Endothelial cell of hepatic sinusoid (primary cell): Measurements from ENCODE around the gene POLDIP3.

Source experiments
- in situ Hi-C: cut with HindIII; loops from 2 replicates; pipeline ENCODE4 v1.10.0; 2017; ENCODE audit warnings: low sequenced_read_pairs

The POLDIP3 gene, protein sequence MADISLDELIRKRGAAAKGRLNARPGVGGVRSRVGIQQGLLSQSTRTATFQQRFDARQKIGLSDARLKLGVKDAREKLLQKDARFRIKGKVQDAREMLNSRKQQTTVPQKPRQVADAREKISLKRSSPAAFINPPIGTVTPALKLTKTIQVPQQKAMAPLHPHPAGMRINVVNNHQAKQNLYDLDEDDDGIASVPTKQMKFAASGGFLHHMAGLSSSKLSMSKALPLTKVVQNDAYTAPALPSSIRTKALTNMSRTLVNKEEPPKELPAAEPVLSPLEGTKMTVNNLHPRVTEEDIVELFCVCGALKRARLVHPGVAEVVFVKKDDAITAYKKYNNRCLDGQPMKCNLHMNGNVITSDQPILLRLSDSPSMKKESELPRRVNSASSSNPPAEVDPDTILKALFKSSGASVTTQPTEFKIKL

DNA sequence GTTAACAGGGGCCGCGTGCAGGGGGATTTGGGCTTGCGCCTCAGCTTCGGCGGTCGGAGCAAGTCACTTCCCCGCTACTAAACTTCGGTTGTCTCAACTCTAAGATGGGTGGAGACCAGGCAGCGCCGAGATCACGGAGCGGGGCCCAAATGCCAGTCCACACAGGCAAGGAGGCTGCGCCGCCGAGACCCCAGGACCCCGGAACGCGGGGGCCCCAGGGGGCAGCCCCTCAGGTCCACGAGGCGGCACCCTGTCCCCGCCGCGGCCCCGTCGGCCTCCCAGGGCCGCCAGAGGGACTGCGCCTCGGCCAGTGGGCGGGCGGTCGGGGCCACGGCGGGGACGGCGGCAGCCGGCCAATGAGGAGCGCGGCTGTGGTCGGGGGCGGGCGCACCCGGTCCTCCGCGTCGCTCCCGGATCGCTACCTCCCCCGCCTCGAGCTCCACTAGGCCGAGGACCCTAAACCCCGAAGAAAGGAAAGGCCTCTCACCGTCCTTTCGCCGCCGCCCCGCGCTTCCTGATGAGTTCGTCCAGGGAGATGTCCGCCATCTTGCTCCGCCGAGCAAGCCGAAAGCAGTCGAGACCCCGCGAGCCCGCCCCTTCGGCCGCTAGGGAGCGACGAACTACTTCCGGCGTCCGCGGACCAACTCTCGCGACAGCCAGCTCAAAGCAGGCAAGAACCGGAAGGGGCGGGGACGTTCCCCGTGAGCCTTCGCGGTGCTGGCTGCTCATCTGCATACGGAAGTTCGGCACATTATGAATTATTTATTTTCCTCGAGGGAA lies at the start of gene POLDIP3:
Gene POLDIP3, minus strand, starts transcription at position 572 of the 780 bp plus-strand sequence. Its CDS starts 26 bp downstream, at position 546.
- in situ Hi-C loops: no loop called here

DNA sequence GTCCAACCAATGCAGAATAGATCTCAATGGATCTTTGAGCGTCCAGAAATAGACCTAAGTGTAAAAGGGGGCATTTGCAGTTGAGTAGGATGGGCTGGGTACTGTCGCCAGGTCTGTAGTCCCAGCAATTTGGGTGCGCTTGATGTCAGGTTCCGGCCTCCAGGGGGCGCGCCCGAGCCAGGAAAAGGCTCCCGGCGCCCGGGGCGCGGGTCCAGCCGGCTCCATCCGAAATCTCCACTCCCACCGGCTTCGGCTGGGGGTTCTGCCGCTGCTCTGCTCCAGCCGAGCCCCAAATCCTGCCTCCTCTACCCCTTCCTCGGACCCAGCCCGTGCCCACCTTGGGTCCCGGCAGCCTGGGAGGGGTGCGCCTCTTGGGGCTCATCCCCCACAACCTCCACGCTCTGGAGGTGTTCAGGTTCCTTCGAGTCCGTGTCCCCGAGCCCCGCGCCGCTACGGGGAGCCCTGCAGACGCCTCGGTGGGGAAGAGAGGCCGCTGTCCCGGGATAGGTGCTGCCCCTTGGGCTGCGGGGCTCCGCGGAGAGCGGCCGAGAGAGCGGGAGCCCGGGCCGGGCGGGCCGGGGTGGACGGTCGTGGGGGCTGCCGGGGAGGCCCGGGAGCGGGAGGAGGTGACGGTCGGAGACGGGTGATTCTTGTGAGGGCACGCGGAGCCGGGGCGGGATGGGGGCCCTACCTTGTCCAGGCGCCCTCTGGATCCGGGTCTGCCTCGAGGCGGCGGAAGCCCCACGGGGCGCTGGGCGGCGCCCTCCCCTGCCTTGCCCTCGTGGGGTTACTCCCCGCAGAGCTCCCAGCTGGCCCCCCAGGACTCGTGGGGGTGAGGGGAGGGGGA lies 47.5 kb upstream of the POLDIP3 start:
- in situ Hi-C loops: loop anchor here (25.0 kb wide), 1 partner anchor 150 kb away; no protein-coding TSS in a partner anchor

DNA sequence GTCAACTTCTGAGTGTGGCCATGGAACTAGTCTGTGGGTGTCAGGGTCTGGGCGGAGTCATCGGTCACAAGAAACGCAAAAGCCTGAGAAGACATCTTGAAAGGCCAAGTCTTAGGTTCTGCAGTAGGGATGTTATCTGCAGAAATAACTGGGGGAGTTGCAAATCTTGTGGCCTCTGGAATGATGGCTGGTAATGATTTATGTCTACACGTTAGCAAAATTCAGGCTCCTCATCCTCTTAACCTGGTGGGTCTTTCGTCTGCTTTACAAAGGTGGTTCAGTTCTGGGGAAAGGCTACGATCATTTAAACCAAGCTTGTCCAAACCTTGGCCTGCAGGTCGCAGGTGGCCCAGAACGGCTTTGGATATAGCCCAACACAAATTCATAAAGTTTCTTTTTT lies 41.9 kb upstream of the POLDIP3 start:
- in situ Hi-C loops: loop anchor here (25.0 kb wide), 1 partner anchor 156 kb away; no protein-coding TSS in a partner anchor

DNA sequence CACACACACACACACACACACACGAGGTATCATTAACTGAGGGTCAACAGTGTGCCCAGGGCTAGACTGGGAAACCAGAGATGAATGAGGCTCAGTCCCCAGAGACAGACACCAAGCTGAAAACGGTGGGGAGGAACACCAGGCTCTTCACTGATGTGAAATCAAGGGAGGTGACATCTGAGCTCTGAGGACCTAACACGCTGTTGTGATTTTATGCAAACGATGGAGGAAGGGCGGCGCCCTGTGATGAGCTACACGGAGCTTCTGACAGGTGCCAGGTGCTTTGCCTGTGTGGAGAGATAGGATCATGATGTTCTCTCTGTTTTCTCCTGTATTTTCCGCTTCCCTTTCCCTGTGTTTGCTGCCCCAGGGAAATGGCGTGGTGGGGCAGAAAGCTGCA lies 41.0 kb upstream of the POLDIP3 start:
- in situ Hi-C loops: loop anchor here (25.0 kb wide), 1 partner anchor 157 kb away; no protein-coding TSS in a partner anchor

DNA sequence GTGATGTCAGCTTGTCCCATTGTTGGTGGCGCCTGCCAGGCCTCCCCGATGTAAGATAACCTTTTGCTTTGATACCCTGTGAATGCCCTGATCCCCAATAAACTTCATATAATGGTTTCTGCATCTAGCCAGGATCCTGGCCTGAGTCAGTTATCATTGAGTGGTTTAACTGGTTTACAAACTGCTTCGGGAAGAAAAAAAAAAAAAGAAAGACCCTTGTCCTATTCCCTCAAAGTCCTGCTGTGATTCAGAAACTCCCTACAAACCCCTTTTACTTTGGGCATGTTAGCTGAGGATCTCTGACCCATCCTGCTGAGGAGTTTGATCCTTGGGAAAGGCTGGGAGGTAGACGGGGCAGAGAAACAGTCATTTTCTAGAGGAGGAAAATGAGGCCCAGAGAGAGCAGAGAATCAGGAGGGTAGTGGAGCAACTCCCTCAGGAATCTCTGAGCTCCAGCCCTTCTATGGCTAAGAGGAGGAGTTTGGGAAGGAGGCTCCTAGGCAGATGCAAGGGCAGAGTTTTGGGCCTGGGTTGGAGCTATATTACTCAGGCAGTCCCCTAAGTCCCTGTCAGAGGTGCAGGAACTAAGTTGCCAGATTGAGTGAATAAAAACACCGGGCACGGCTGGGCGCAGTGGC lies 39.9 kb upstream of the POLDIP3 start:
- in situ Hi-C loops: loop anchor here (25.0 kb wide), 1 partner anchor 158 kb away; no protein-coding TSS in a partner anchor

DNA sequence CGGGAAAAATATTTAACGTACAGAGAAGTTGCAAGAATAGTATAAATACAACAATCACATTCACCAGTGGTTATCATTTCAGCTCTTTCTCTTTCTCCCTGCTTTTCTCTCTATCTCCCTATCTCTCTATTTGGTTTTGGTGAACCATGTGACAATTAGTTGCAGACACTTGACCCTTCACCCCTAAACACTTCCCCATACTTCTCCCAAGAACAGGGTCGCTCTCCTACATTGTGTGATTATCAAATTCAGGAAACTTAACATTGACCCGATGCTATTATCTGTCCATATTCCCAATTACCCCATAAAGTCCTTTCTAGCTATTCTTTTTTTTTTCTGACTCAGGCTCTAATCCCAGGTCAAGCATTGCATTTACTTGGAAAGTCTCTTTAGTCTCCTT lies 39.3 kb upstream of the POLDIP3 start:
- in situ Hi-C loops: loop anchor here (25.0 kb wide), 1 partner anchor 158 kb away; no protein-coding TSS in a partner anchor

DNA sequence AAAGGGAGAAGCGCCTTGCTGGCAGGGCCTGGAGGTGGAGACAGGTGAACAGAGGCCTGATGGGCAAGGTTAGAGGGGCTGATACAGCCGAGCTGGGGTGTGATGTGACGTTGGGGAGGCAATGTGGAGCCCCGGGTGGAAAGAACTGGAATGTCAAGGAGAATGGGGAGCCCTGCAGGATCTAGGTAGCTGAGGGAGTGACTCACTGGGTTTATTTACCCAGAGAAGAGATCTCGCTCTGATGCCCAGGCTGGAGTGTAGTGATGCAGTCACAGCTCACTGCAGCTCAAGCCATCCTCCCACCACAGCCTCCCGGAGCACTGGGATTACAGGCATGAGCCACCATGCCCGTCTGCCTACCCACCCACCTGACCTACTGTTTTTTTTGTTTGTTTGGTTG lies 36.5 kb upstream of the POLDIP3 start:
- in situ Hi-C loops: loop anchor here (25.0 kb wide), 1 partner anchor 161 kb away; no protein-coding TSS in a partner anchor

DNA sequence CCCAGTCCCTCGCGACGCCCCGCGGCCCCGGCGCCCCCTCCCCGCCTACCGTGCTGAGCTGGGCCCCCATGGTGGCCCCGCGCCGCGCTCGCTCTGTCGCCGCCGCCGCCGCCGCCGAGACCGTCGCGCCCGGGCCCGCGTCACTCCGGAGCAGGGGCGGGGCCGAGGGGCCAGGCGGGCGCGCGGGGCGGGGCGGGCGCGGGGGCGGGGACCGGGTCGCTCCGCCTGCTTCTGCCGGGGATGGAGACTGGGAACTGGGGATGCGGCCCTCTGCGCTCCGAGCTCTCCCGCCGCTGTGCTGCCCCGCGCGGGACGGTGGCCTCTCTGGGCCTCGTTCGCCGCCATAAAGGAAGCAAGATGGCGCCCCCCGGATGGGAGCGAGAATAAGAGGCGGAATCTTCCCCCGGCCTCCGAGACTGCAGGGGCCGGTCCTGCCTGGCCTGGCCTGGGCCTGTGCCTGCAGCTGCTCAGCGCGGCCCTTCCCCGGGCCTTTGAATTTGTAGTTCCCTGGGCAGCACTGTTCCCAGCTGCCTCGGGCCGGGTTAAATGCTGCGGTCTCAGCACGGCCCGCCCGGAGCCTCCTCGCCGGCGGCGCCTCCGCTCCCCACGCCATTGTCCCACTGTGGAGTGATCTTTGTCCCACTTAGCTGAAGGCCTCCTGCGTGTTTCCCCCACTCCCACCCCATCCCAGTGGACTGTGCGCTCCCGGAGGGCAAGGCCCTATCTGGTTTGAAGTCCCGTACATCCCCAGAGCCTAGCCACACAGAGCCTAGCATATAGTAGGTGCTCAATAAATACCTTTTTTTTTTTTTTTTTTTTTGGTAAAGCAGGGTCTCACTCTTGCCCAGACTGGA lies 34.8 kb upstream of the POLDIP3 start, which contains the start of gene CYB5R3:
Gene CYB5R3, minus strand, starts transcription at position 147 of the 854 bp plus-strand sequence. Its CDS starts 77 bp downstream, at position 70.
- in situ Hi-C loops: loop anchor here (25.0 kb wide), 2 partner anchors 163 to 413 kb away; no protein-coding TSS in a partner anchor

DNA sequence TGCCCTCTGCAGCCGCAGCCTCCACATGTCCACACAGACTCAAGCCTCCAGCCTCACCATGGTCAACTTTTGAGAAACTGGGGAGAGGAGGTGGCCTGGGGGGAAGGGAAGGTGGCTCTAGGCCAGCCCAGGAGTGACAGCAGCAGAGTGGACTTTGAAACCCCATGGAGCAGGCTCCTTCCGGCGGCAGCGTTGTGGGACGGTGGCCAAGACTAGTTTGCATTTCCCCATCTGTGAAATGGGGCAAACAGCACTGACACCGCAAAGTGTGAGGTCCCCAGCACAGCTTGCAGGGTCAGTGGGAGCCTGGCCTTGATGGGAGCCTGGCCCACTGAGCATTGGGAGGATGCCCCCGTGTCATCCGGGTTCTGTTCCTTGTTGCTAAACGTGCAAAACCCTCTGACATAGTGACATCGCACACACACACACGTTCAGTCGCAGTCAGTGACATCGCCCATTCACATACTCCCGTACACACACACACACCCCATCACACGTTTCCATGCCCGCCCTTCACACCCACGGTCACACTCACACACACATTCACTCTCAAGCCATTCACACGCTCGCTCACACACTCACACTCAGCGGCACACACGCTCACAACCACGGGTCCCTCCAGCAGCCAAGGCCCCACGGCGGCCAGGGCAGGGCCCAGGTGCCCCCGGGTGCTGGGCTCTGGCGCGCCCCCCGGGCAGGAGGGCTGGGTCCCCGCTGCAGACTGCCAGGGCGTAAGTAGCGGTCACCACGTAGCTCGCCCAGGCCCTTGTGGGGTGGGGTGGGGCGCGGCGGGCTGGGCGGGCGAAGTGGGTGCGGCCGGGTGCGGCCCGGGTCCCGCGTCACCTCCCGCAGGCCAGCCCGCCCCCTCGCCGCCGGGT lies 33.9 kb upstream of the POLDIP3 start:
- in situ Hi-C loops: loop anchor here (25.0 kb wide), 1 partner anchor 414 kb away; no protein-coding TSS in a partner anchor

DNA sequence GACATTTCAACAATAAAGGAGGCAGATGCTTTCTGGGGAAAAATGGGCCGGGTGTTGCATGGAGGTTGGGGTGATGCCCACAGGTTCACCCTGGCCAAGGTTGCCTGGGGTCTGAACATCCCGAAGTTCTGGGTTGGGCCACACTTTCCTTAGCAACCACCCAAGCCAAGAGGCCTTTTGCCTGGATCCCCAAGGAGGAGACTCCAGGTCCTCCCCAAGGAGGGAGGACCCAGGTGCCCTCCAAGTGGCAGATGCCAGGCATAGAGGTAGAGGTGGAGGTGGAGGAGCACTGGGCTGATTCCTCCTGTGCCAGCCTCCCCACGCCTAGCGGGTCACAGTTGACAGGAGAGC lies 33.3 kb upstream of the POLDIP3 start:
- in situ Hi-C loops: loop anchor here (25.0 kb wide), 1 partner anchor 414 kb away; no protein-coding TSS in a partner anchor

DNA sequence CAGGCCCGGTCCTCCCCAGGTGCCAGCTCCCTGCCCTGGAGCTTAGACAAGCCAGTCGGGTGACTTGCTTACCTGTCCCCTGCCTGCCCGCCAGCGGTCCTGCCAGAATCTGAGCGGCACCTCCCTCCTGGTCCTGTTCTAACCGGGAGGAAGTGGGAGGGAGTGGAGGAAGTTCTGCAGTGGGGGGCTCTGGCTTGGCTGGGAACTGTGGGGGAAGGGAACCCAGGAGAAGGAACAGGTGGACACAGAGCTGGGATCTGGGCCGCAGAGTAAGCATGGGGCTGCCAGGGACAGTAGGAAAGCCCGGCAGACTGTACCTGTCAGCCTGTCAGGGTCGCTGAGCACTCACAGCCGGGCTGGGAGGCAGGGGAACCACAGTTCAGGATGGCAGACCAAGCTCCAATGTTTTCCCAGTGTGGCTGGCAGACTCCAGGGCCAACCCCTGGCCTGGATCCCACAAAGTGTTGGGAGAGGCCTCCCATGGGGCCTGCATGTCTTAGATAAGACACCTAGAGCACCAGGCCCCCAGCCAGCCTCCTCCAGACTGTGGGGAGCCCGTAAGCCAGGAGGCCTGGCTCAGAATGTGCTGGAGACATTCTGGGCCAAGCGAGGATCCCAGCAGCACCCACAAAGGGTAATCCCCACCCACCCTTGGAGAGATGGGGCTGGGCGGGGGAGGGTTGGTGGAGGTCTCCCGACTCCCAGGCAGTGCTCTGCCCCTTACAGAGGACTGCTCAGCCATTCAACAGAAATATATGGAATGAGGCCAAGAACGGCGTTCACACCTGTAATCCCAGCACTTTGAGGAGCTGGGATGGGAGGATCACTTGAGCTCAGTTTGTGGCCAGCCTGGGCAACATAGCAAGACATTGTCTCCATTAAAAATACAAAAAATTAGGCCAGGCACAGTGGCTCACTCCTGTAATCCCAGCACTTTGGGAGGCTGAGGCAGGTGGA lies 32.2 kb upstream of the POLDIP3 start:
- in situ Hi-C loops: loop anchor here (25.0 kb wide), 1 partner anchor 415 kb away; no protein-coding TSS in a partner anchor

DNA sequence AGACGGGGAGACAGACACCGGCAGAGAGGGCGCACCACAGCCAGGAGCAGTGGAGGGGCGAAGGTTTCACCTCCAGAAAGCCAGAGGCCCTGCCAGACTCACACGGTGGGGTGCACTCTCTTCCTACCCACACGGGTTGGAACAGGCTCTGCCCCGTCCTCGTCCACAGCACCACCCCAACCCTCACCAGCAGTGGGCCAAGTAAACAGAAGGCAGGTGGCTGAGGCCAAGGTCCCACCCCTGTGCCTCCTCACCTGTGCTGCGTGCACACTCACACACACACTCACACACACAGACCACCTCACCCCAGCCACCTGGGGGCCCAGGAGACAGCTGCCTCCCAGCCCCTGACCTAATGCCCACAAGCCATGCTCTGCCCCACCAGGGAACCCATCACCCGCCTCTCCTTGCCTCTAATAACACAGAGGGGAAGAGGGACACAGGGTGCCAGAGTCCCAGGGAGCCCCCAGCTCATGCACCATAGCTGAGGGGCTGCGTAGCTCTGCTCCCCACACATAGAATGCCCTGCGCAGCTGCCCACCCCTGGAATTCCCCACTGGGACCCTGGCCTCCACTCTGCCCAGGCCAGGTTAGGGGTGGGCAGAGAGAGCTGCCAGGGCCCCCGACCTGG lies 31.4 kb upstream of the POLDIP3 start:
- in situ Hi-C loops: loop anchor here (25.0 kb wide), 1 partner anchor 416 kb away; no protein-coding TSS in a partner anchor

DNA sequence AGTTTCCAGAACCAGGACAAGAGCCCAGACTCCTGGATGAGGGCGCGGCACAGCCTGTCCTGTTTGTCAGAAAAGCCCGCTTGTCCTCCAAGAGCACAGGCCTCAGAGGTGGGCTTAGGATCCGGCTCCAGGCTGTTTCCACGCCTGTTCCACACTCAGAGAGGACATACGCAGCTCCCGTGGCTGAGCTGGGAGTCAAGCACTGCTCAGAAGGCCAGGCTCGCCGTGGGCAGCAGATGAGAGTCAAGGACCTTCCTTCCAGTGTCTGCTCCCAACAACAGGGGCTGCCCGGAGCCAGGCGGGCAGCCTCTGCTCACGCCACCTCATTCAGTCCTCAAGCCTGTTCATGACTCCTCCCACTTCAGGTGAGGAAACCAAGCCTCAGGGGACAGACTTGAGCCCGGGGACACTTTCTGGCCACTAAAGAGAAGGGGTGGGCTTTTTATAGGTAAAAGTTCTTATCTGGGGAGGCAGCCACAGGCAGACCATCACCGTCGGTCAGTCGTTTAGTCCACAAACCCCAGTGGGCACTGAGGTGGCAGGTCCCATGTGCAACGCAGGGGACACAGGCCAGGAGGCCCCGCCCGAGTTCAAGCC lies 30.8 kb upstream of the POLDIP3 start:
- in situ Hi-C loops: loop anchor here (25.0 kb wide), 1 partner anchor 417 kb away; no protein-coding TSS in a partner anchor

DNA sequence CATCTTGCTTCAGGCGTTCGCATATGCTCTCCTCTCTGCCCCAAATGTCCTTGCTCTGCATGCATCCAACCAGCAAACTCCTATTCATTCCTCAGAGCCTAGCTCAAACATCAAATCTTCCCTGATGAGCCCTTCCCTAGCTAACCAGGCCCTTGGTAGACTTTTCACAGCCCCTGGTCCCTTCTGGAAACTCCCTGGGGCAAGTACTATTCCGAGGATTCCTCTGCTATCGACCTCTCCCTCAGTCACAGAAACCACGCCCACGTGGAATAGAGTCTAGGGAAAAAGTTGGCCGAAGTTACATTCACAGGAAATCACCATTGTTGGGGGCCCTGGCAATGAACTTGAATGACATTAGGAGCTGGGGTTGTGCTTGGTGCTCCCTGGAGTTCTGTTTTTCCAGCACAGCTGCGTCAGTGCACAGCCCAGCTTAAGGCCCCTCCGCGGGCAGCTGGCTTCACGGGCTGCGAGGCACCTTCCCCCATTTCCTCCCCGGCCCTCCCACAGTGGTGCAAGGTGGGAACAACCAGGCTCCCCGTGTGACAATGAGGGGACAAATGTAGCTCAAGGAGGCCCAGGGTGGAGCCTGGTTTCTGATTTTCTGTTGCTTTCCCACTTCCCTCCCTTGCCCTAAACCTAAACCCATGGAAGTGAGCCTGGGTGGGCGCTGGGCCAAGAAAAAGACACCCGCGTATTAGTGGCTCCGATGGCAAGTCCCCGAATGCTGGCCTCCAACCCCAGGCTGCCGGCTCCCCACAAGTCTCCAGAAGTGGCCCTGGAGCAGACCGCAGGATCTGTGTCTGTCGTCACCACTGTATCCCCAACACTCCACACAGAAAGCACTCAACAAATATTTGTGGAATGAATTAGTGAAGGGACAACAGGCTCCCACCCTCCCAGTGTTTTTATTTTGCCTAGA lies 30.0 kb upstream of the POLDIP3 start:
- in situ Hi-C loops: loop anchor here (25.0 kb wide), 1 partner anchor 418 kb away; no protein-coding TSS in a partner anchor
